A375 (cell line): ENCODE measurements around the gene PI4K2A. TPM values are rescaled to one million over a fixed set of nuclear protein-coding genes. Genes with fewer than 3 reads are reported as not detected.

Experiments used
- total RNA-seq: library from RNA; depleted of rRNA; stranded (reverse); fragments of >200 nt; shearing (Covaris generic); gene quantifications from 2 replicates; pipeline ENCODE4 v1.2.3, GENCODE V29; 2014; rRNA removed

The PI4K2A gene
- total RNA-seq: 21.3 and 22.8 TPM in 2 replicates

GRCh38 chr10:97640174-97640867 lies at the start of gene PI4K2A:
Gene PI4K2A (plus strand): TSS chr10:97640671. CDS start chr10:97640743, 72 bp downstream.

GRCh38 chr10:97632949-97633884 lies 7.3 kb upstream of the PI4K2A start, which contains the start of gene MORN4:
Gene MORN4 (minus strand): TSS chr10:97633500. CDS start chr10:97619653, 13,847 bp downstream.

GRCh38 chr10:97686962-97687784 lies 46.7 kb downstream of the PI4K2A start, which contains the start of gene AVPI1:
Gene AVPI1 (minus strand): TSS chr10:97687241. CDS start chr10:97679905, 7,336 bp downstream.

GRCh38 chr10:97713339-97713825 lies 72.9 kb downstream of the PI4K2A start, which contains the start of gene MARVELD1:
Gene MARVELD1 (plus strand): TSS chr10:97713730. CDS start chr10:97713877, 147 bp downstream.

Other genes starting within 250 kb of the PI4K2A start
- 130 and 131 TPM in 2 replicates for gene RRP12, start 239.3 kb upstream of the PI4K2A start, total RNA-seq
- 385 and 387 TPM in 2 replicates for gene PGAM1, start 214.5 kb upstream of the PI4K2A start, total RNA-seq
- 49.7 and 58.5 TPM in 2 replicates for gene EXOSC1, start 194.7 kb upstream of the PI4K2A start, total RNA-seq
- 35.8 and 46.0 TPM in 2 replicates for gene ZDHHC16, start 194.5 kb upstream of the PI4K2A start, total RNA-seq
- 83.7 and 120 TPM in 2 replicates for gene MMS19, start 142.2 kb upstream of the PI4K2A start, total RNA-seq
- 16.2 and 24.7 TPM in 2 replicates for gene UBTD1, start 141.7 kb upstream of the PI4K2A start, total RNA-seq
- 0.37 and 0.57 TPM in 2 replicates for gene ANKRD2, start 67.9 kb upstream of the PI4K2A start, total RNA-seq
- 1.7 and 1.9 TPM in 2 replicates for gene HOGA1, start 56.3 kb upstream of the PI4K2A start, total RNA-seq
- 0.15 and 0.56 TPM in 2 replicates for gene C10orf62, start 51.0 kb upstream of the PI4K2A start, total RNA-seq
- gene MORN4, start 7.2 kb upstream of the PI4K2A start, total RNA-seq: 15.1 and 15.9 TPM in 2 replicates
- gene AVPI1, start 46.6 kb downstream of the PI4K2A start, total RNA-seq: 98.2 and 109 TPM in 2 replicates
- 28.9 and 34.7 TPM in 2 replicates for gene MARVELD1, start 73.1 kb downstream of the PI4K2A start, total RNA-seq
- 38.7 and 44.4 TPM in 2 replicates for gene ZFYVE27, start 96.5 kb downstream of the PI4K2A start, total RNA-seq
- gene SFRP5, start 131.3 kb downstream of the PI4K2A start, total RNA-seq: 0.05 and 0.94 TPM in 2 replicates
- gene GOLGA7B, start 209.2 kb downstream of the PI4K2A start, total RNA-seq: 3.4 and 3.5 TPM in 2 replicates